Measurements from ENCODE around the gene UPP1.

DNA sequence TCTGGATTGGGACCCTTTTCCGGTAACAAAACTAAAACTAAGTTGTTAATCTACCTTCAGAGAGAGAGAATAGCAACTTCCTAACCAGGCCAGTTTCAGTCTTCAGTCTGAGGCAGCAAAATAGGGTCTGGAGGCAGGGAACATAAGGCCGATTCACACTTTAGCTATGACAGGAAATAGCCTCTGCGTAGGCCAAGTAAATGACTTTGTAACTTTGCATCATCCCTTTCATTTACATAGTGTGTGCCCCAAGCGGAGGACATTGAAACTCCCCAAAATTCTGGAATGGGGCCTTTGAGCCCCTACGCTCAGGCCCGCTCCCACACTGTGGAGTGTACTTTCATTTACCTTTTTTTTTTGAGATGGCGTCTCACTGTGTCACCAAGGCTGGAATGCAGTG, 1.7 kb upstream of the UPP1 start:
- TF ChIP-seq, protein P1, sequence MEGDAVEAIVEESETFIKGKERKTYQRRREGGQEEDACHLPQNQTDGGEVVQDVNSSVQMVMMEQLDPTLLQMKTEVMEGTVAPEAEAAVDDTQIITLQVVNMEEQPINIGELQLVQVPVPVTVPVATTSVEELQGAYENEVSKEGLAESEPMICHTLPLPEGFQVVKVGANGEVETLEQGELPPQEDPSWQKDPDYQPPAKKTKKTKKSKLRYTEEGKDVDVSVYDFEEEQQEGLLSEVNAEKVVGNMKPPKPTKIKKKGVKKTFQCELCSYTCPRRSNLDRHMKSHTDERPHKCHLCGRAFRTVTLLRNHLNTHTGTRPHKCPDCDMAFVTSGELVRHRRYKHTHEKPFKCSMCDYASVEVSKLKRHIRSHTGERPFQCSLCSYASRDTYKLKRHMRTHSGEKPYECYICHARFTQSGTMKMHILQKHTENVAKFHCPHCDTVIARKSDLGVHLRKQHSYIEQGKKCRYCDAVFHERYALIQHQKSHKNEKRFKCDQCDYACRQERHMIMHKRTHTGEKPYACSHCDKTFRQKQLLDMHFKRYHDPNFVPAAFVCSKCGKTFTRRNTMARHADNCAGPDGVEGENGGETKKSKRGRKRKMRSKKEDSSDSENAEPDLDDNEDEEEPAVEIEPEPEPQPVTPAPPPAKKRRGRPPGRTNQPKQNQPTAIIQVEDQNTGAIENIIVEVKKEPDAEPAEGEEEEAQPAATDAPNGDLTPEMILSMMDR (IDR thresholded peaks at IDR 0.05; ENCODE audit: poor library complexity, severe bottlenecking): no peak
- no peak for TF ChIP-seq EP300 (conservative IDR thresholded peaks at IDR 0.05; ENCODE audit: poor library complexity, severe bottlenecking)
- TF ChIP-seq RAD21 (conservative IDR thresholded peaks at IDR 0.05): no peak
- no peak for TF ChIP-seq EZH2 (IDR thresholded peaks at IDR 0.05; ENCODE audit: borderline replicate concordance, insufficient read depth, low read length, poor library complexity, severe bottlenecking)
- no peak for TF ChIP-seq SMC3 (conservative IDR thresholded peaks at IDR 0.05; ENCODE audit: poor library complexity)
- no peak for TF ChIP-seq TAF1 (IDR thresholded peaks at IDR 0.05; ENCODE audit: low read depth)
- TF ChIP-seq, protein P2, sequence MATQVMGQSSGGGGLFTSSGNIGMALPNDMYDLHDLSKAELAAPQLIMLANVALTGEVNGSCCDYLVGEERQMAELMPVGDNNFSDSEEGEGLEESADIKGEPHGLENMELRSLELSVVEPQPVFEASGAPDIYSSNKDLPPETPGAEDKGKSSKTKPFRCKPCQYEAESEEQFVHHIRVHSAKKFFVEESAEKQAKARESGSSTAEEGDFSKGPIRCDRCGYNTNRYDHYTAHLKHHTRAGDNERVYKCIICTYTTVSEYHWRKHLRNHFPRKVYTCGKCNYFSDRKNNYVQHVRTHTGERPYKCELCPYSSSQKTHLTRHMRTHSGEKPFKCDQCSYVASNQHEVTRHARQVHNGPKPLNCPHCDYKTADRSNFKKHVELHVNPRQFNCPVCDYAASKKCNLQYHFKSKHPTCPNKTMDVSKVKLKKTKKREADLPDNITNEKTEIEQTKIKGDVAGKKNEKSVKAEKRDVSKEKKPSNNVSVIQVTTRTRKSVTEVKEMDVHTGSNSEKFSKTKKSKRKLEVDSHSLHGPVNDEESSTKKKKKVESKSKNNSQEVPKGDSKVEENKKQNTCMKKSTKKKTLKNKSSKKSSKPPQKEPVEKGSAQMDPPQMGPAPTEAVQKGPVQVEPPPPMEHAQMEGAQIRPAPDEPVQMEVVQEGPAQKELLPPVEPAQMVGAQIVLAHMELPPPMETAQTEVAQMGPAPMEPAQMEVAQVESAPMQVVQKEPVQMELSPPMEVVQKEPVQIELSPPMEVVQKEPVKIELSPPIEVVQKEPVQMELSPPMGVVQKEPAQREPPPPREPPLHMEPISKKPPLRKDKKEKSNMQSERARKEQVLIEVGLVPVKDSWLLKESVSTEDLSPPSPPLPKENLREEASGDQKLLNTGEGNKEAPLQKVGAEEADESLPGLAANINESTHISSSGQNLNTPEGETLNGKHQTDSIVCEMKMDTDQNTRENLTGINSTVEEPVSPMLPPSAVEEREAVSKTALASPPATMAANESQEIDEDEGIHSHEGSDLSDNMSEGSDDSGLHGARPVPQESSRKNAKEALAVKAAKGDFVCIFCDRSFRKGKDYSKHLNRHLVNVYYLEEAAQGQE (IDR thresholded peaks at IDR 0.05; ENCODE audit: borderline replicate concordance): no peak
